ENCODE measurements around the gene MARCKSL1.

Gene MARCKSL1

GRCh38 chr1:32352239-32352745 lies 16.3 kb upstream of the MARCKSL1 start:
- no peak for DNase-seq

GRCh38 chr1:32351399-32352238 lies 15.6 kb upstream of the MARCKSL1 start:
- peak; percentile 97 to 99 for DNase-seq

- peak; percentile 74 to 80 for DNase-seq
Measured at GRCh38 chr1:32350785-32351398, 14.9 kb upstream of the MARCKSL1 start.

- DNase-seq: no peak
Measured at GRCh38 chr1:32349211-32349708, 13.2 kb upstream of the MARCKSL1 start.

GRCh38 chr1:32346532-32347157 lies 10.6 kb upstream of the MARCKSL1 start:
- DNase-seq: no peak

- DNase-seq: peak in 1 of 2 experiments; percentile 22
Measured at GRCh38 chr1:32345289-32345827, 9.3 kb upstream of the MARCKSL1 start.

- DNase-seq: no peak
Measured at GRCh38 chr1:32342704-32343103, 6.7 kb upstream of the MARCKSL1 start.

GRCh38 chr1:32341971-32342370 lies 5.9 kb upstream of the MARCKSL1 start:
- DNase-seq: no peak

- no peak for DNase-seq
Measured at GRCh38 chr1:32341186-32341757, 5.2 kb upstream of the MARCKSL1 start.

GRCh38 chr1:32339363-32339978 lies 3.4 kb upstream of the MARCKSL1 start:
- no peak for DNase-seq

- no peak for DNase-seq
Measured at GRCh38 chr1:32338637-32339145, 2.7 kb upstream of the MARCKSL1 start.

- DNase-seq: no peak
Measured at GRCh38 chr1:32337855-32338636, 2.0 kb upstream of the MARCKSL1 start.

- no peak for DNase-seq
Measured at GRCh38 chr1:32336963-32337675, 1.1 kb upstream of the MARCKSL1 start.

GRCh38 chr1:32336591-32336932 lies 529 bp upstream of the MARCKSL1 start:
- DNase-seq: no peak

GRCh38 chr1:32335535-32335789 lies 571 bp downstream of the MARCKSL1 start:
- DNase-seq: no peak

GRCh38 chr1:32334864-32335534 lies 1.0 kb downstream of the MARCKSL1 start:
- peak in 1 of 2 experiments; percentile 54 for DNase-seq

- no peak for DNase-seq
Measured at GRCh38 chr1:32334274-32334861, 1.7 kb downstream of the MARCKSL1 start.

- no peak for DNase-seq
Measured at GRCh38 chr1:32333251-32333963, 2.6 kb downstream of the MARCKSL1 start.
